Adrenal gland (tissue), 5 donors: ENCODE results near the gene NAA38.

Experiments used
- CTCF ChIP-seq, 6 experiments: fragments of 450-650 bp in 4 of 6; fragments of 200-600 bp in 2 of 6; sonication (generic) in 1 of 6; IDR thresholded peaks; 1 replicate in 5 of 6; 2 replicates in 1 of 6; pipeline versions ENCODE4 v1.5.1 to v1.8.0; 2016 to 2021; ENCODE audit warnings: antibody characterized with exemption in 6 of 6, mild to moderate bottlenecking in 2 of 6, moderate library complexity in 1 of 6
- POLR2A ChIP-seq, 2 donors: fragments of 450-650 bp; IDR thresholded peaks; one replicate each; pipeline ENCODE4 v1.6.1; 2017; ENCODE audit warnings: antibody characterized with exemption in 2 of 2, mild to moderate bottlenecking in 2 of 2, moderate library complexity in 1 of 2
- donor health status: DM: no; HTN: no; CAD: no.

- no peak for TF ChIP-seq CTCF (IDR thresholded peaks at IDR 0.05)
- no peak for TF ChIP-seq POLR2A (IDR thresholded peaks at IDR 0.05)
Measured at GRCh38 chr17:7816926-7817642, 40.3 kb downstream of the NAA38 start.
